Erythroblast (primary cell): ENCODE data around the gene MALT1.

ENCODE experiments used
- GATA1 ChIP-seq: IDR thresholded peaks from 2 replicates; pipeline ENCODE4 v1.6.1; 2011; ENCODE audit warnings: low read depth, mild to moderate bottlenecking, control low read depth, low read length, moderate library complexity
- POLR2A ChIP-seq: IDR thresholded peaks from 2 replicates; pipeline ENCODE4 v1.6.1; 2011; ENCODE audit warnings: mild to moderate bottlenecking, low read length

DNA sequence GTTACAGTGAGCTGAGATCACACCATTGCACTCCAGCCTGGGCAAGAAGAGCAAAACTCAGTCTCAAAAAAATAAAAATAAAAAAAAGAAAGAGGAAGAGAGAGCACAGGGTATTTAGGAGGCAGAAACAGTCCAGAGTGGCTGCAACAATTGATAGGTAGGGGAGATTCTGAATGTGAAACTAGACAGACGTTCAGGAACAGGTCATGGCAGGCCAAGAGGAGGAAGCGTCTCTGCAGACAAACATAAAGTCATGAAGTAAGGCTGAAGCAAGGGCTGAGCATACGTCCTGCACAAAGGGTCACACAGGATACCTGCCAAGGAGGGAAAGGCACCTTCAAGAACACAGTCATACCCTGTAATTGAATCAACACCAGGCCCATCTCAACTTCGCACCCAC, 129.3 kb downstream of the MALT1 start:
- no peak for TF ChIP-seq POLR2A
- TF ChIP-seq GATA1, result no peak
